Smooth muscle cell (in vitro differentiated cells): ENCODE measurements around the gene KLHDC4. TPM values are rescaled to one million over a fixed set of nuclear protein-coding genes. Genes with fewer than 3 reads are reported as not detected.

Source experiments
- DNase-seq: peaks from one replicate; lab custom pipeline; 2025; ENCODE audit not compliant: unreplicated experiment; lab: John Stamatoyannopoulos, UW
- H2AFZ ChIP-seq: fragments of 200-600 bp; sonication (generic); 2 replicates; pipeline ENCODE4 v1.6.0; 2016; ENCODE audit warnings: antibody characterized with exemption, low read depth, mild to moderate bottlenecking
- H3F3A ChIP-seq: fragments of 200-600 bp; sonication (generic); 2 replicates; pipeline ENCODE4 v1.6.0; 2017; ENCODE audit warnings: antibody characterized with exemption, low read depth
- H3K27ac ChIP-seq: fragments of 200-600 bp; sonication (generic); 2 replicates; pipeline ENCODE4 v1.5.1; 2016; ENCODE audit warnings: low read depth, mild to moderate bottlenecking
- H3K27me3 ChIP-seq: fragments of 200-600 bp; sonication (generic); 2 replicates; pipeline ENCODE4 v1.6.1; 2016; ENCODE audit warnings: low read depth, mild to moderate bottlenecking
- H3K36me3 ChIP-seq: fragments of 200-600 bp; sonication (generic); 2 replicates; pipeline ENCODE4 v1.5.1; 2016; ENCODE audit warnings: low read depth
- H3K4me1 ChIP-seq: fragments of 200-600 bp; sonication (generic); 2 replicates; pipeline ENCODE4 v1.5.1; 2016; ENCODE audit warnings: low read depth
- H3K4me2 ChIP-seq: fragments of 200-600 bp; sonication (generic); 2 replicates; pipeline ENCODE4 v1.6.0; 2016; ENCODE audit warnings: mild to moderate bottlenecking
- H3K4me3 ChIP-seq: fragments of 200-600 bp; sonication (generic); 2 replicates; pipeline ENCODE4 v1.5.1; 2016; ENCODE audit warnings: mild to moderate bottlenecking
- H3K79me2 ChIP-seq: fragments of 200-600 bp; sonication (generic); 2 replicates; pipeline ENCODE4 v1.6.0; 2016; ENCODE audit warnings: low read depth, mild to moderate bottlenecking
- H3K9ac ChIP-seq: fragments of 200-600 bp; sonication (generic); 2 replicates; pipeline ENCODE4 v1.6.0; 2016; ENCODE audit warnings: low read depth
- H3K9me3 ChIP-seq: fragments of 200-600 bp; sonication (generic); replicated peaks from 2 replicates; pipeline ENCODE4 v1.5.1; 2016; ENCODE audit warnings: low read depth
- H4K20me1 ChIP-seq: fragments of 200-600 bp; sonication (generic); 2 replicates; pipeline ENCODE4 v1.6.0; 2016; ENCODE audit warnings: low read depth
- WGBS: methylation state at CpG from one replicate; pipeline ENCODE4 v1.1.7; 2016; ENCODE audit warnings: low lambda C conversion rate; 5-methylcytosine and 5-hydroxymethylcytosine counted together
- polyA plus RNA-seq: library from polyadenylated mRNA; unstranded; fragments of >200 nt; fragmentation: Nextera tagmentation; extraction: Ambion mirVana; gene quantifications from 2 replicates; pipeline ENCODE4 v1.2.1, GENCODE V29; 2016
- total RNA-seq: library from RNA; depleted of rRNA; stranded (reverse); fragments of >200 nt; gene quantifications from 2 replicates; pipeline ENCODE4 v1.2.3, GENCODE V29; 2014
- TF ChIP-seq, protein P1 (sequence below): fragments of 200-600 bp; sonication (generic); IDR thresholded peaks from 2 replicates; pipeline ENCODE4 v1.5.1; 2017; ENCODE audit warnings: borderline replicate concordance, mild to moderate bottlenecking, antibody characterized with exemption; ENCODE audit not compliant: insufficient read depth, poor library complexity, severe bottlenecking

The KLHDC4 gene
- total and polyA plus RNA-seq, 2 experiments from 2014 or later, result 6.0 to 6.7 TPM

DNA sequence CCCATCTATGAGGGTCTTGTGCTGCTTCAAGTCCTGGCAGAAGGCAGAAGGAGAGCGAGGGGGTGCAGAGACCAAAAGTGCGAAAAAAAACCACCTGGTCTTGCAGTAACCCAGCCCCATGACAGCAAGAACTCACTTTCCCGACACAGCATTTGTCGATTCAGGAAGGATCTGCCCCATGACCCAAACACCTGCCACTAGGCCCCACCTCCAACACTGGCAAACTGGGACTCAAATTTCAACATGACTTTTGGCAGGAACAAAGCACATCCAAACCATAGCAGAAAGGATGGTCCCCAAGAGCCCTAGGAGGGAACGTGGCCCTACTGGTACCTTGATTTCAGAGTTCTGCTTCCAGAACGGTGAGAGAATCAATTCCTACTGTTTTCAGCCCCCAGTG, 34.7 kb upstream of the KLHDC4 start:
- Histone ChIP-seq H3K4me2 (no peak overlapping the region), H4K20me1 (no peaks in the 10 kb centered on the region), H3K9me3 (no peaks in the 10 kb centered on the region), H3K27me3 (no peaks in the 10 kb centered on the region), H3K79me2 (no peaks in the 10 kb centered on the region), H2AFZ (no peak overlapping the region), H3K27ac (no peak overlapping the region), H3K36me3 (no peaks in the 10 kb centered on the region), H3K4me3 (no peak overlapping the region), H3F3A (no peaks in the 10 kb centered on the region), H3K9ac (no peak overlapping the region), H3K4me1 (no peaks in the 10 kb centered on the region)
- WGBS, result 96% methylated on average over 6 of the region's 6 CpGs
- TF ChIP-seq, protein P1, sequence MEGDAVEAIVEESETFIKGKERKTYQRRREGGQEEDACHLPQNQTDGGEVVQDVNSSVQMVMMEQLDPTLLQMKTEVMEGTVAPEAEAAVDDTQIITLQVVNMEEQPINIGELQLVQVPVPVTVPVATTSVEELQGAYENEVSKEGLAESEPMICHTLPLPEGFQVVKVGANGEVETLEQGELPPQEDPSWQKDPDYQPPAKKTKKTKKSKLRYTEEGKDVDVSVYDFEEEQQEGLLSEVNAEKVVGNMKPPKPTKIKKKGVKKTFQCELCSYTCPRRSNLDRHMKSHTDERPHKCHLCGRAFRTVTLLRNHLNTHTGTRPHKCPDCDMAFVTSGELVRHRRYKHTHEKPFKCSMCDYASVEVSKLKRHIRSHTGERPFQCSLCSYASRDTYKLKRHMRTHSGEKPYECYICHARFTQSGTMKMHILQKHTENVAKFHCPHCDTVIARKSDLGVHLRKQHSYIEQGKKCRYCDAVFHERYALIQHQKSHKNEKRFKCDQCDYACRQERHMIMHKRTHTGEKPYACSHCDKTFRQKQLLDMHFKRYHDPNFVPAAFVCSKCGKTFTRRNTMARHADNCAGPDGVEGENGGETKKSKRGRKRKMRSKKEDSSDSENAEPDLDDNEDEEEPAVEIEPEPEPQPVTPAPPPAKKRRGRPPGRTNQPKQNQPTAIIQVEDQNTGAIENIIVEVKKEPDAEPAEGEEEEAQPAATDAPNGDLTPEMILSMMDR, result no peak
- no peak for DNase-seq

DNA sequence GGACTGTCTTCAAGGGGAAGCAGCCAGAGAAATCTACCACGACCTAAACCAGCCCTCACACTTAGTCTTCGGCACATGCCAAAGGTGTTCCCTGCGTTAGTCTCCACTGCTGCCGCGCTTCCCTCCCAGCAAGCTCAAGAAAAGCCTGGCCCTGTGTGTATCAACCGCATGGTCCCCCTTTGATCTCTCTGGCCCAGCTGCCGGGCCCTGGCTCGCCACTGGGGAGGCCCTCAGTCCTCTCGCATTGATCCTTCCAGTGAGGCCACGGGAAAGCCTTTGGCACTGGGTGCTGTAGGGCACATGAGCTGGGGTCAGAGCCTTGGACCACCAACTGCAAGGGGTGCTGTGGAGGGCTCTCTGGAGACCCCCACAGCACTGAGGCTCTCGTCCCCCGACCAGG, 29.6 kb upstream of the KLHDC4 start:
- 91% methylated on average over 9 of the region's 12 CpGs for WGBS
- H3K27me3 ChIP-seq, result no peaks in the 10 kb centered on the region

DNA sequence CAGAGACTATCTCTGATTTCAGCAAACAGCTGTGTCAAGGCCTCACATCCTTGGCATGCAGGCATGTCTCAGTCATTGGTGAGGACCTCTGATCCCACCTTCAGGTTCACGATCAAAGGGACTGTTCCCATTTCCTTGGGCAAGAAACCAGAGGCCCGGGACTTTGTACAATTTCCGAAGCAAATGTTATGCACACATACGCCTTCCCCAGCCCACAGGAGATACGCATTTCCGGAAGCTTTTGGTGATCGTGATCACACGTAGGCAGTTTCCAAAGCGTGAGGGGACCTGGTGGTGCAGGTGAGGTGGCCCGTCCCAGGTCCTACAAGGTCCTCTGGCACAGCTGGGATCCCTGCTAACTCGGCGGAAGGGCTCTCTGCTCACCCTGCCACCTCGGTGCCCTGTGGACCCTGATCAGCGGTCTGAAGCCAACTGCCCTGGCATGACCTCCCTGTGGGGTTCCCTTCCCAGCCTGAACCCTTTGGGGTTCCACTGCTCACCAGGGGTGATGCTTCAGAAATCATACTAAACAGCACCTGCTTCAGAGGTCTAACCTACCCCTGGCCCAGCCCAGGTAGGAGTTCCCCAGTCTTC, 28.8 kb upstream of the KLHDC4 start:
- no peaks in the 10 kb centered on the region for H3K4me1 ChIP-seq
- no peaks in the 10 kb centered on the region for H3K79me2 ChIP-seq
- H4K20me1 ChIP-seq, result no peaks in the 10 kb centered on the region
- no peak overlapping the region for H2AFZ ChIP-seq
- 91% methylated on average over 13 of the region's 14 CpGs for WGBS
- no peak overlapping the region for H3K4me3 ChIP-seq
- no peak overlapping the region for H3K4me2 ChIP-seq
- TF ChIP-seq, protein P1, result no peak
- H3K36me3 ChIP-seq, result no peaks in the 10 kb centered on the region
- H3K9ac ChIP-seq, result no peak overlapping the region
- no peaks in the 10 kb centered on the region for H3K27me3 ChIP-seq
- no peaks in the 10 kb centered on the region for H3K9me3 ChIP-seq
- DNase-seq, result no peak
- no peak overlapping the region for H3K27ac ChIP-seq
- peaks cover 4% of the 10 kb centered on the region for H3F3A ChIP-seq

More for the DNA sequence above, 29.6 kb upstream of the KLHDC4 start:
- Histone ChIP-seq H3K4me2 (no peak overlapping the region), H3K36me3 (no peaks in the 10 kb centered on the region), H3K9ac (no peak overlapping the region), H3K79me2 (no peaks in the 10 kb centered on the region), H4K20me1 (no peaks in the 10 kb centered on the region), H3K9me3 (no peaks in the 10 kb centered on the region), H3K27ac (no peak overlapping the region), H3K4me3 (no peak overlapping the region), H3F3A (peaks cover 3% of the 10 kb centered on the region), H3K4me1 (no peaks in the 10 kb centered on the region), H2AFZ (no peak overlapping the region)
- TF ChIP-seq, protein P1, result no peak
- no peak for DNase-seq

DNA sequence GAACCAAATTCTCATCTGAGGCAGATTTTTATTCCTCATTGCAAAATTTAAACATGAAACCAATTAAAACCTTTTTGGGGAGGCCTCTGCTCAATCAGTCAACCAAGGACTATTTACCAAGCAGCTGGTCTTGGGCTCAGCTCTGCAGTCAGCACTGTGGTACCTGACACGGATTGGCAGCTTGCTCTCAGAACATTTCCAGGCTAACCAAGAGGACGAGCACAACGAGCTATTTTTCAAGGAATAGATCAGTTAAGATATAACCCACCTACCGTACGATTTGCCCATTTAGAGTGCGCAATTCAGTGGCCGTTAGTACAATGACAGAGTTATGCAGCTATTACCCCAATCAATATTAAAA, 26.4 kb upstream of the KLHDC4 start:
- DNase-seq, result no peak
- H4K20me1 ChIP-seq, result no peaks in the 10 kb centered on the region
- no peak overlapping the region for H3K9ac ChIP-seq
- no peaks in the 10 kb centered on the region for H3K36me3 ChIP-seq
- no peaks in the 10 kb centered on the region for H3K27me3 ChIP-seq
- H3K4me3 ChIP-seq, result no peak overlapping the region
- 95% methylated on average over 7 of the region's 7 CpGs for WGBS
- H3K4me2 ChIP-seq, result no peak overlapping the region
- no peaks in the 10 kb centered on the region for H3K79me2 ChIP-seq
- TF ChIP-seq, protein P1, result no peak
- H3K4me1 ChIP-seq, result no peaks in the 10 kb centered on the region
- no peak overlapping the region for H2AFZ ChIP-seq
- peaks cover 4% of the 10 kb centered on the region for H3F3A ChIP-seq
- no peak overlapping the region for H3K27ac ChIP-seq
- H3K9me3 ChIP-seq, result no peaks in the 10 kb centered on the region
